ENCODE measurements around the gene TEDC2. TPM values are rescaled to one million over a fixed set of nuclear protein-coding genes. Genes with fewer than 3 reads are reported as not detected.

Gene TEDC2
- total and polyA plus RNA-seq, 3 donors from 2014 or later: 7.7 to 19.4 (median 18.0) TPM

DNA sequence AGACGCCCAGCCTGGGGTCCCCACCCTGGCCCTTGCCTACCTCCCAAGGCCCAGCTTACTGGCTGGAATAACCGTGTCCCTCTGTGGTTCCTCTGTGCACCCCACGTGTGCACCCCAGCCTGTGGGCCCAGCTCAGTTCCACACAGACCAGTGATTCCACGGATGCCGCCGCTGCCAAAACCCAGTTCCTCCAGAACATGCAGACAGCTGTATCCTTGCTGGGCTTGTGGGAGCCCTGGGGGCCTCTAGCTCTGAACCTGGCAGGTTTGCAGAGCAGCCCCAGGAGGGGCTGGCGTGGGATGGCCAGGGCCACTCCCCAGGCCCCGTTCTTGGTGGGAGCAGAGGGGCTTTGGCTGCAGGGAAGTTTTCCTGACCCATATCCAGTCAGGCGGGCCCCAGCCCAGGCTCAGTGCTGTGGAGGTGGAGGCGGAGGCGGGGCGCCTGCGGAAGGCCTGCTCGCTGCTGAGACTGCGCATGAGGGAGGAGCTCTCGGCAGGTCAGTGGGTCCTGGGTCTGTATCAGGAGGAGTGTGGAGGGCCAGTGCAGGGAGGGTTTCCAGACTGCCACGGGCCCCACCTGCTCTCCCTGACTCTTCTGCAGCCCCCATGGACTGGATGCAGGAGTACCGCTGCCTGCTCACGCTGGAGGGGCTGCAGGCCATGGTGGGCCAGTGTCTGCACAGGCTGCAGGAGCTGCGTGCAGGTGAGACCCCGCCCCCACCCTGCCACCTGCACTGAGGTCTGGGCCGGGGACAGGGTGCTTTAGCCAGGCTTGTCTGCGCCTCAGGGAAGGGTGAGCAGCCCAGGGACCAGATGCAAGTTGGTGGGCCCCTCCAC, 2.3 kb downstream of the TEDC2 start:
- intact Hi-C loops (cut with DNase I; ENCODE audit: low total_unique reads): no loop called here
- TF ChIP-seq, protein P1, sequence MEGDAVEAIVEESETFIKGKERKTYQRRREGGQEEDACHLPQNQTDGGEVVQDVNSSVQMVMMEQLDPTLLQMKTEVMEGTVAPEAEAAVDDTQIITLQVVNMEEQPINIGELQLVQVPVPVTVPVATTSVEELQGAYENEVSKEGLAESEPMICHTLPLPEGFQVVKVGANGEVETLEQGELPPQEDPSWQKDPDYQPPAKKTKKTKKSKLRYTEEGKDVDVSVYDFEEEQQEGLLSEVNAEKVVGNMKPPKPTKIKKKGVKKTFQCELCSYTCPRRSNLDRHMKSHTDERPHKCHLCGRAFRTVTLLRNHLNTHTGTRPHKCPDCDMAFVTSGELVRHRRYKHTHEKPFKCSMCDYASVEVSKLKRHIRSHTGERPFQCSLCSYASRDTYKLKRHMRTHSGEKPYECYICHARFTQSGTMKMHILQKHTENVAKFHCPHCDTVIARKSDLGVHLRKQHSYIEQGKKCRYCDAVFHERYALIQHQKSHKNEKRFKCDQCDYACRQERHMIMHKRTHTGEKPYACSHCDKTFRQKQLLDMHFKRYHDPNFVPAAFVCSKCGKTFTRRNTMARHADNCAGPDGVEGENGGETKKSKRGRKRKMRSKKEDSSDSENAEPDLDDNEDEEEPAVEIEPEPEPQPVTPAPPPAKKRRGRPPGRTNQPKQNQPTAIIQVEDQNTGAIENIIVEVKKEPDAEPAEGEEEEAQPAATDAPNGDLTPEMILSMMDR (IDR thresholded peaks at IDR 0.05): no peak
- no peak for TF ChIP-seq POLR2A (IDR thresholded peaks at IDR 0.05)
- 94% methylated on average over 6 to 21 of the region's 23 CpGs for WGBS, 2 donors

DNA sequence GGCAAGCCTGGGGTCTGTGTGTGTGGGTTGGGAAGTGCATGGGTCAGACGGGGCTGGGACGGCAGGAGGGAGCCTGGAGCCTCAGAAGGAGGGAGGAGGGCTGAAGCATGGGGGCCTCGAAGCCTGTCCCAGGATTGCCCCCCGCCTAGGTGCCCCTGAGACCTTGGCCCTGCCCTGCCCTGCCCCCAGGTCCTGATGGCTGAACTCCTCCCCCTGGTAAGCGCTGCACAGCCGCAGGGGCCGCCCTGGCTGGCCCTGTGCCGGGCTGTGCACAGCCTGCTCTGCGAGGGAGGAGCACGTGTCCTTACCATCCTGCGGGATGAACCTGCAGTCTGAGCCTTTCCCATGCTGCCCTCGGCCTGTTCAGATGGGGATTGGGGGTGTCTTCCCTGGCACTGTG, 4.4 kb downstream of the TEDC2 start:
- H3K4me3 ChIP-seq: no peak overlapping the region
- no peak for DNase-seq
- H3K27me3 ChIP-seq: no peaks in the 10 kb centered on the region
- H3K4me1 ChIP-seq: peaks cover 20% of the 10 kb centered on the region
- WGBS, 2 donors: 63 to 84% methylated on average over 2 to 12 of the region's 12 CpGs
- no peak for TF ChIP-seq POLR2A (IDR thresholded peaks at IDR 0.05)
- no peaks in the 10 kb centered on the region for H3K9me3 ChIP-seq
- H3K36me3 ChIP-seq (ENCODE audit: low read depth, missing control alignments): no peaks in the 10 kb centered on the region
- intact Hi-C loops (cut with DNase I; ENCODE audit: low total_unique reads): no loop called here
- H3K27ac ChIP-seq: no peak overlapping the region

More for the DNA sequence above, 2.3 kb downstream of the TEDC2 start:
- DNase-seq: no peak
- Histone ChIP-seq H3K27me3 (no peaks in the 10 kb centered on the region), H3K36me3 (ENCODE audit: low read depth, missing control alignments) (no peaks in the 10 kb centered on the region), H3K4me3 (no peak overlapping the region), H3K9me3 (no peaks in the 10 kb centered on the region), H3K4me1 (peaks cover 14% of the 10 kb centered on the region), H3K27ac (no peak overlapping the region)

DNA sequence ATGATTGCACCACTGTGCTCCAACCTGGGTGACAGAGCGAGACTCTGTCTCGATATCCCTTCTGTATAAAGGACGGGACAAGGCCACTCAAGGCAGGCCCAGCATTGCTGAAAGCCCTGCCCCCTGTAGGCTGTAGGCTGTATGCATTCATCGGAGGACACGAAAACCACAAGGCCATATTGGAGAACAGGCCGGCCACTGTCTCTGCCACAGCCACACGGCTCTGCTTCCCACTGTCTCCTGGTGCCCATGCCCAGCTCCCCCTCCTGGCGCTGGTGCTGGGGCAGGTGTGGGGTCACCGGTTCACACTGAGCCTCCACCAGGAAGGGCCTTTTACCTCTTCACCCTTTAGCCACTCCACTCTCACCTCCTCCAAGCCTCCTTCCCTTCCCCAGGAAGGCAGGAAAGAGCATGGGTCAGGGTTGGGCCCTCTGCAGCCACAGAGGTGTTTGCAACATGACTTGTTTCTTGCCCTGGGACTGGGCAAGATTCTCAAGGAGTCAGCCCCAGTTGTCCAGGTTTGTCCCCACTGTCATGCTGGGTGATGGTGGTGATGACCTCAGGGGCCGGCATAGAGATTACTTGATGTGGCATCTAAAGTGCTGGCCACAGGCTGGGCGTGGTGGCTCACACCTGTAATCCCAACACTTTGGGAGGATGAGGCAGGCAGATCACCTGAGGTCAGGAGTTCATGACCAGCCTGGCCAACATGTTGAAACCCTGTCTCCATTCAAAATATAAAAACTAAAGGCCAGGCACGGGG, 5.9 kb downstream of the TEDC2 start:
- 87 to 88% methylated on average over 8 to 12 of the region's 12 CpGs for WGBS, 2 donors
- no peak for DNase-seq
- TF ChIP-seq, protein P1 (IDR thresholded peaks at IDR 0.05): no peak
- TF ChIP-seq POLR2A (IDR thresholded peaks at IDR 0.05): no peak
- intact Hi-C loops (cut with DNase I; ENCODE audit: low total_unique reads): no loop called here
- no peak overlapping the region for H3K4me3 ChIP-seq
- H3K27me3 ChIP-seq: no peaks in the 10 kb centered on the region
- no peak overlapping the region for H3K27ac ChIP-seq
- no peaks in the 10 kb centered on the region for H3K9me3 ChIP-seq
- no peaks in the 10 kb centered on the region for H3K36me3 ChIP-seq (ENCODE audit: low read depth, missing control alignments)
- H3K4me1 ChIP-seq: peaks cover 22% of the 10 kb centered on the region

DNA sequence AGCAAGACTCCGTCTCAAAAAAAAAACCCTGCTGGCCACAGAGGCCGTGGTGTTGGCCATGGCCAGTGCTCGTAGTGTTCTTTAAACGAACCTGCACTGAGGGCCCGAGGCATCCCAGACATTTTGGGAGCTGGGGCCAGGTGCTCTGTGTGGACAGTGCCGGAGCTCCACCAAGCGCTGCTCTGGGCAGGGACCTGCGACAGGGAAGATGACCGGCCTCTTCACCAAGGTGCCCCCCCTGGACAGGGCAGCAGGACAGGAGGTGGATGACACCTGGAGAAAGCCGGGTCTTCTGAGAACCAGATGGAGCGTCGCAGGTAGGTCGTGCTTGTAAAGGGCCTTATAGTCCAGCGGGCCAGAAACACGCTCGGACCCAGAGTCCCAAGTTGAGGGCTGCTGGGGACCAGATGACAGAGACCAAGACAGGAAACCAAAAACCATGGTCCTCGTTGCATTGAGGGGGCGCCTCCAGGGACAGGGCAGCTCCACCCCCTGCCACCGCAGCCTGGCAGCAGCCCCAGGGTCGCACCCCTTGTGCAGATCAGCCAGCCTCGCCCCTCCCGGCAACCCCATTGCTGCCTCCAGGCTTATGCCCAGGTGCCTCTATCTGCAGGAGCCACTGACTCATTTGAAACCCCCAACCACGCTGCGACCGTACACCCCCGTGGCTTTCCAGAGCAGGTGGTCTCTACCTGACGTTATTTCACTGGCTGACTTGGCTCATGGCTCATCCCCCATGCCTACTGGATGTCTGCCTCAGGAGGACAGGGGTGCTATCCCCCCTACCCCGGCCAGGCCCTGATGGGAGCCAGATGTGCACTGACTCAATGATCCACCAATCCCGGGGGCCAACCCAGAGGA, 7.0 kb downstream of the TEDC2 start:
- H3K4me3 ChIP-seq: no peak overlapping the region
- 86 to 97% methylated on average over 9 to 29 of the region's 29 CpGs for WGBS, 2 donors
- intact Hi-C loops (cut with DNase I; ENCODE audit: low total_unique reads): no loop called here
- no peak for TF ChIP-seq POLR2A (IDR thresholded peaks at IDR 0.05)
- TF ChIP-seq, protein P1 (IDR thresholded peaks at IDR 0.05): no peak
- no peak overlapping the region for H3K27ac ChIP-seq
- H3K27me3 ChIP-seq: no peaks in the 10 kb centered on the region
- H3K36me3 ChIP-seq (ENCODE audit: low read depth, missing control alignments): no peaks in the 10 kb centered on the region
- no peaks in the 10 kb centered on the region for H3K9me3 ChIP-seq
- no peak for DNase-seq
- peaks cover 29% of the 10 kb centered on the region for H3K4me1 ChIP-seq

All from testis (tissue), 3 donors.